ENCODE results near the gene SERPINI1.

The SERPINI1 gene

GRCh38 chr3:167835359-167835758 is 99.8 kb downstream of the SERPINI1 start:
- no peak for DNase-seq

GRCh38 chr3:167835953-167836352 is 100.4 kb downstream of the SERPINI1 start:
- no peak for DNase-seq
- no peak for TF ChIP-seq POLR2A (IDR thresholded peaks at IDR 0.05; ENCODE audit: low read length)
- no peak for TF ChIP-seq GATA1 (IDR thresholded peaks at IDR 0.05; ENCODE audit: low read depth, low read length)

More at GRCh38 chr3:167835359-167835758, 99.8 kb downstream of the SERPINI1 start:
- no peak for TF ChIP-seq GATA1 (IDR thresholded peaks at IDR 0.05; ENCODE audit: low read depth, low read length)
- no peak for TF ChIP-seq POLR2A (IDR thresholded peaks at IDR 0.05; ENCODE audit: low read length)

- DNase-seq, result peak in 1 of 2 experiments; percentile 26
Measured at GRCh38 chr3:167837466-167837865, 101.9 kb downstream of the SERPINI1 start.

GRCh38 chr3:167839460-167840134 is 104.1 kb downstream of the SERPINI1 start:
- no peak for TF ChIP-seq POLR2A (IDR thresholded peaks at IDR 0.05; ENCODE audit: low read length)
- TF ChIP-seq GATA1 (IDR thresholded peaks at IDR 0.05; ENCODE audit: low read depth, low read length), result no peak
- no peak for DNase-seq

More at GRCh38 chr3:167837466-167837865, 101.9 kb downstream of the SERPINI1 start:
- no peak for TF ChIP-seq POLR2A (IDR thresholded peaks at IDR 0.05; ENCODE audit: low read length)
- TF ChIP-seq GATA1 (IDR thresholded peaks at IDR 0.05; ENCODE audit: low read depth, low read length), result no peak

GRCh38 chr3:167840247-167840646 is 104.7 kb downstream of the SERPINI1 start:
- TF ChIP-seq POLR2A (IDR thresholded peaks at IDR 0.05; ENCODE audit: low read length) (no peak), GATA1 (IDR thresholded peaks at IDR 0.05; ENCODE audit: low read depth, low read length) (no peak)
- DNase-seq, result no peak

GRCh38 chr3:167843481-167843880 is 108.0 kb downstream of the SERPINI1 start:
- DNase-seq, result no peak
- TF ChIP-seq POLR2A (IDR thresholded peaks at IDR 0.05; ENCODE audit: low read length) (no peak), GATA1 (IDR thresholded peaks at IDR 0.05; ENCODE audit: low read depth, low read length) (no peak)

- TF ChIP-seq GATA1 (IDR thresholded peaks at IDR 0.05; ENCODE audit: low read depth, low read length) (no peak), POLR2A (IDR thresholded peaks at IDR 0.05; ENCODE audit: low read length) (no peak)
- no peak for DNase-seq
Measured at GRCh38 chr3:167843886-167844285, 108.4 kb downstream of the SERPINI1 start.

GRCh38 chr3:167844528-167844927 is 109.0 kb downstream of the SERPINI1 start:
- DNase-seq, result no peak
- TF ChIP-seq GATA1 (IDR thresholded peaks at IDR 0.05; ENCODE audit: low read depth, low read length) (no peak), POLR2A (IDR thresholded peaks at IDR 0.05; ENCODE audit: low read length) (no peak)

GRCh38 chr3:167851171-167851570 is 115.7 kb downstream of the SERPINI1 start:
- DNase-seq, result no peak

GRCh38 chr3:167851749-167852148 is 116.2 kb downstream of the SERPINI1 start:
- no peak for DNase-seq
- TF ChIP-seq GATA1 (IDR thresholded peaks at IDR 0.05; ENCODE audit: low read depth, low read length), result no peak
- TF ChIP-seq POLR2A (IDR thresholded peaks at IDR 0.05; ENCODE audit: low read length), result no peak

More at GRCh38 chr3:167851171-167851570, 115.7 kb downstream of the SERPINI1 start:
- TF ChIP-seq GATA1 (IDR thresholded peaks at IDR 0.05; ENCODE audit: low read depth, low read length), result no peak
- no peak for TF ChIP-seq POLR2A (IDR thresholded peaks at IDR 0.05; ENCODE audit: low read length)

GRCh38 chr3:167852216-167852615 is 116.7 kb downstream of the SERPINI1 start:
- DNase-seq, result no peak
- TF ChIP-seq POLR2A (IDR thresholded peaks at IDR 0.05; ENCODE audit: low read length) (no peak), GATA1 (IDR thresholded peaks at IDR 0.05; ENCODE audit: low read depth, low read length) (no peak)

- no peak for TF ChIP-seq GATA1 (IDR thresholded peaks at IDR 0.05; ENCODE audit: low read depth, low read length)
- no peak for TF ChIP-seq POLR2A (IDR thresholded peaks at IDR 0.05; ENCODE audit: low read length)
- no peak for DNase-seq
Measured at GRCh38 chr3:167854063-167854462, 118.5 kb downstream of the SERPINI1 start.

- no peak for DNase-seq
- no peak for TF ChIP-seq GATA1 (IDR thresholded peaks at IDR 0.05; ENCODE audit: low read depth, low read length)
- TF ChIP-seq POLR2A (IDR thresholded peaks at IDR 0.05; ENCODE audit: low read length), result no peak
Measured at GRCh38 chr3:167854846-167855245, 119.3 kb downstream of the SERPINI1 start.

GRCh38 chr3:167855306-167855705 is 119.8 kb downstream of the SERPINI1 start:
- DNase-seq, result no peak
- no peak for TF ChIP-seq POLR2A (IDR thresholded peaks at IDR 0.05; ENCODE audit: low read length)
- no peak for TF ChIP-seq GATA1 (IDR thresholded peaks at IDR 0.05; ENCODE audit: low read depth, low read length)

GRCh38 chr3:167858865-167859264 is 123.3 kb downstream of the SERPINI1 start:
- peak in 1 of 2 experiments; percentile 59 for DNase-seq
- TF ChIP-seq POLR2A (IDR thresholded peaks at IDR 0.05; ENCODE audit: low read length), result no peak
- no peak for TF ChIP-seq GATA1 (IDR thresholded peaks at IDR 0.05; ENCODE audit: low read depth, low read length)

All from erythroblast (primary cell).